Spleen (tissue), 11 donors: Measurements from ENCODE around the gene REG4. TPM values are rescaled to one million over a fixed set of nuclear protein-coding genes. Genes with fewer than 3 reads are reported as not detected.

Experiments used
- DNase-seq: peaks from one replicate; pipeline ENCODE4 v3.0.0-alpha.2; 2020
- H3K27ac ChIP-seq, 8 donors: fragments of 200-600 bp; sonication (generic) in 7 of 8; 1 replicate in 4 of 8; 2 replicates in 4 of 8; pipeline versions ENCODE4 v1.5.0 to v1.8.0; 2016 to 2021; ENCODE audit warnings: inconsistent platforms in 4 of 8, mild to moderate bottlenecking in 4 of 8, moderate library complexity in 1 of 8
- H3K27me3 ChIP-seq, 7 donors: fragments of 200-600 bp; sonication (generic) in 6 of 7; replicated peaks in 1 of 7; 1 replicate in 4 of 7; 2 replicates in 3 of 7; pipeline versions ENCODE4 v1.5.0 to v1.8.0; 2016 to 2021; ENCODE audit warnings: inconsistent platforms in 3 of 7, mild to moderate bottlenecking in 1 of 7
- H3K36me3 ChIP-seq, 6 donors: fragments of 200-600 bp; sonication (generic) in 5 of 6; 1 replicate in 4 of 6; 2 replicates in 2 of 6; pipeline versions ENCODE4 v1.5.0 to v1.8.0; 2016 to 2021; ENCODE audit warnings: inconsistent platforms in 2 of 6
- H3K4me1 ChIP-seq, 6 donors: fragments of 200-600 bp; sonication (generic) in 5 of 6; 1 replicate in 3 of 6; 2 replicates in 3 of 6; pipeline versions ENCODE4 v1.5.0 to v1.8.0; 2016 to 2021; ENCODE audit warnings: inconsistent platforms in 3 of 6
- H3K4me3 ChIP-seq, 8 donors: fragments of 200-600 bp; sonication (generic) in 7 of 8; 1 replicate in 4 of 8; 2 replicates in 4 of 8; pipeline versions ENCODE4 v1.5.0 to v1.8.0; 2016 to 2021; ENCODE audit warnings: inconsistent platforms in 4 of 8, mild to moderate bottlenecking in 4 of 8, moderate library complexity in 2 of 8
- H3K9me3 ChIP-seq, 8 donors: fragments of 200-600 bp; sonication (generic) in 7 of 8; 1 replicate in 4 of 8; 2 replicates in 4 of 8; pipeline versions ENCODE4 v1.5.0 to v1.8.0; 2016 to 2021; ENCODE audit warnings: inconsistent platforms in 4 of 8
- POLR2A ChIP-seq, 3 donors: fragments of 450-650 bp; IDR thresholded peaks; one replicate each; pipeline ENCODE4 v1.5.1; 2017; ENCODE audit warnings: antibody characterized with exemption in 3 of 3, mild to moderate bottlenecking in 1 of 3
- POLR2AphosphoS5 ChIP-seq, 3 donors: sonication (generic); formaldehyde crosslinking; IDR thresholded peaks; one replicate each; pipeline ENCODE4 v1.5.1; 2017; ENCODE audit warnings: antibody characterized with exemption in 3 of 3
- WGBS, 5 donors: extraction: QIAGEN DNeasy Blood & Tissue Kit in 3 of 5; methylation state at CpG; one replicate each; pipeline versions ENCODE4 v1.1.5 to v1.1.7; 2013 to 2018; 5-methylcytosine and 5-hydroxymethylcytosine counted together
- intact Hi-C: fragments of 100-400 bp; cut with DNase I; formaldehyde crosslinking; loops from one replicate; pipeline ENCODE4 v1.15.0; 2023; ENCODE audit warnings: low total_unique reads
- polyA plus RNA-seq, 3 donors: library from polyadenylated mRNA; stranded (reverse); fragments of 200-250 nt; gene quantifications; one replicate each; pipeline ENCODE4 v1.2.1, GENCODE V29; 2013
- total RNA-seq, 7 donors: library from RNA; depleted of rRNA in 3 of 7; stranded (reverse); fragments of >200 nt in 3 of 7; fragmentation: NEBNext Ultra II Directional in 4 of 7; extraction: Animal tissue kit (Norgen Biotek cat#: 25700) in 4 of 7; gene quantifications; one replicate each; pipeline versions ENCODE4 v1.1.0 to v1.2.1, GENCODE V29; 2016 to 2021
- TF ChIP-seq, protein P1 (sequence below), 11 experiments: fragments of 200-600 bp in 7 of 11; fragments of 450-650 bp in 4 of 11; sonication (generic) in 4 of 11; IDR thresholded peaks in 8 of 11; conservative IDR thresholded peaks in 3 of 11; 1 replicate in 7 of 11; 2 replicates in 4 of 11; pipeline versions ENCODE4 v1.4.0 to v1.8.0; 2016 to 2021; ENCODE audit warnings: antibody characterized with exemption in 11 of 11, inconsistent platforms in 4 of 11, mild to moderate bottlenecking in 1 of 11
- donor health status: healthy with polysubstance abuse.
- donor health status: DM: no; HTN: no; CAD: no; lungs with moderate emphysema.
- donor health status: DM: no; HTN: no; CAD: no.
- donor health status: Bipolar disorder and iron deficiency.
- donor health status: healthy.
- donor health status: DM: no; HTN: no; CAD: no.
- donor health status: DM: yes; HTN: yes; CAD: no.

The REG4 gene
- total and polyA plus RNA-seq, 10 donors = 0.24 to 0.40 TPM; not detected in 8

DNA sequence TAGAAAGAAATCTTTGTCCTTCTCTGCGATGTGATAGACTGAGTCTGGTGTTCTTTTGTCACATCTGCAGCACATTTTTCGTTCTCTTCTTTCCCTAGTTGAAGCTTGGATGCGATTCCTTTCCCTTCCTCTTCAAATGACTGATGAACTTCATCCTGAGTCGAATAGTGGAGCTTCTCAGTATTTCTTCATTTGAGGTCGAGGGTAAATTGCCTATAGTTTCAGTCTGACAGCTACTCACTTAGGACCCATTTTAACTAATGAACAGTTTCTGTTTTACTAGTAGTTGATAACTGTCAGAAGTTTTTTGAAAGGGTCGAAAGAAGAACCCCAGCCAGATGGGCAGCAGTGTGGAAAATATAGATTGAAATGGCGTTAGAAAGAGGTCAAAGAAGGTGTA is 4.7 kb upstream of the REG4 start:
- WGBS, 5 donors = 66 to 73% (median 71%) methylated on average over 7 of the region's 7 CpGs
- H3K36me3 ChIP-seq = no peaks in the 10 kb centered on the region
- H3K4me3 ChIP-seq = no peak overlapping the region
- DNase-seq = no peak
- peaks cover 0 to 8% (median 0%) of the 10 kb centered on the region in 7 donors for H3K27me3 ChIP-seq
- TF ChIP-seq, protein P1, sequence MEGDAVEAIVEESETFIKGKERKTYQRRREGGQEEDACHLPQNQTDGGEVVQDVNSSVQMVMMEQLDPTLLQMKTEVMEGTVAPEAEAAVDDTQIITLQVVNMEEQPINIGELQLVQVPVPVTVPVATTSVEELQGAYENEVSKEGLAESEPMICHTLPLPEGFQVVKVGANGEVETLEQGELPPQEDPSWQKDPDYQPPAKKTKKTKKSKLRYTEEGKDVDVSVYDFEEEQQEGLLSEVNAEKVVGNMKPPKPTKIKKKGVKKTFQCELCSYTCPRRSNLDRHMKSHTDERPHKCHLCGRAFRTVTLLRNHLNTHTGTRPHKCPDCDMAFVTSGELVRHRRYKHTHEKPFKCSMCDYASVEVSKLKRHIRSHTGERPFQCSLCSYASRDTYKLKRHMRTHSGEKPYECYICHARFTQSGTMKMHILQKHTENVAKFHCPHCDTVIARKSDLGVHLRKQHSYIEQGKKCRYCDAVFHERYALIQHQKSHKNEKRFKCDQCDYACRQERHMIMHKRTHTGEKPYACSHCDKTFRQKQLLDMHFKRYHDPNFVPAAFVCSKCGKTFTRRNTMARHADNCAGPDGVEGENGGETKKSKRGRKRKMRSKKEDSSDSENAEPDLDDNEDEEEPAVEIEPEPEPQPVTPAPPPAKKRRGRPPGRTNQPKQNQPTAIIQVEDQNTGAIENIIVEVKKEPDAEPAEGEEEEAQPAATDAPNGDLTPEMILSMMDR (IDR thresholded peaks at IDR 0.05 in 8 of 11, conservative IDR thresholded peaks at IDR 0.05 in 3 of 11) = no peak
- TF ChIP-seq POLR2AphosphoS5 (IDR thresholded peaks at IDR 0.05) (no peak), POLR2A (IDR thresholded peaks at IDR 0.05) (no peak)
- H3K27ac ChIP-seq = no peak overlapping the region
- H3K4me1 ChIP-seq = no peaks in the 10 kb centered on the region
- intact Hi-C loops = no loop called here
- H3K9me3 ChIP-seq = no peaks in the 10 kb centered on the region

GRCh38 chr1:119815361-119815760 is 4.1 kb upstream of the REG4 start:
- intact Hi-C loops = no loop called here
- Histone ChIP-seq H3K4me3 (no peak overlapping the region), H3K9me3 (no peaks in the 10 kb centered on the region), H3K27me3 (peaks cover 0 to 8% (median 0%) of the 10 kb centered on the region in 7 donors), H3K27ac (no peak overlapping the region), H3K36me3 (no peaks in the 10 kb centered on the region), H3K4me1 (no peaks in the 10 kb centered on the region)
- TF ChIP-seq, protein P1 (IDR thresholded peaks at IDR 0.05 in 8 of 11, conservative IDR thresholded peaks at IDR 0.05 in 3 of 11) = no peak
- no peak for TF ChIP-seq POLR2A (IDR thresholded peaks at IDR 0.05)
- TF ChIP-seq POLR2AphosphoS5 (IDR thresholded peaks at IDR 0.05) = no peak
- WGBS, 5 donors = 76 to 87% (median 82%) methylated on average over 3 of the region's 3 CpGs
- DNase-seq = no peak

DNA sequence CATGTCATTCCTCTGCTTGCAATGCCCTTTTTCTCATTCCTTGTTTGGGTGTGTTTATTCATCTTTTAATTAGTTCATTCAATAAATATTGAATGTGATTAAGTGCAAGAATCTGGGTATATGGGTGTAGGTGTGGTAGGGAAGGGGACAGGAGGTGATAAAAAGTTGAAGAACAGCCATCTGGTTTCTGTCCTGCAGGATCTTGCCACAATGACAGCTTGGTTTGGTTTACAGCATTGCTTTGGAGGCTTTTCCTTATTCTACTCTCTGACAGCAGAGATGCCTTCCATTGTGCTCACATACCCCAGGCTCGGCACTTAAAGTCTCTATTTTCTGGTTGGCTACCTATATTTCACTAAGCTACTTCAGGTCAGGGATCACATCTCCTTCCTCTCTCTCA is 3.0 kb upstream of the REG4 start:
- intact Hi-C loops = no loop called here
- no peak overlapping the region for H3K27ac ChIP-seq
- peaks cover 0 to 9% (median 0%) of the 10 kb centered on the region in 7 donors for H3K27me3 ChIP-seq
- DNase-seq = no peak
- no peak overlapping the region for H3K4me3 ChIP-seq
- no peak for TF ChIP-seq POLR2A (IDR thresholded peaks at IDR 0.05)
- TF ChIP-seq, protein P1 (IDR thresholded peaks at IDR 0.05 in 8 of 11, conservative IDR thresholded peaks at IDR 0.05 in 3 of 11) = no peak
- TF ChIP-seq POLR2AphosphoS5 (IDR thresholded peaks at IDR 0.05) = no peak
- peaks cover 0 to 1% (median 0%) of the 10 kb centered on the region in 6 donors for H3K4me1 ChIP-seq
- no peaks in the 10 kb centered on the region for H3K36me3 ChIP-seq
- H3K9me3 ChIP-seq = no peaks in the 10 kb centered on the region
- WGBS, 5 donors = 72 to 82% (median 74%) methylated on average over 1 of the region's 1 CpG

DNA sequence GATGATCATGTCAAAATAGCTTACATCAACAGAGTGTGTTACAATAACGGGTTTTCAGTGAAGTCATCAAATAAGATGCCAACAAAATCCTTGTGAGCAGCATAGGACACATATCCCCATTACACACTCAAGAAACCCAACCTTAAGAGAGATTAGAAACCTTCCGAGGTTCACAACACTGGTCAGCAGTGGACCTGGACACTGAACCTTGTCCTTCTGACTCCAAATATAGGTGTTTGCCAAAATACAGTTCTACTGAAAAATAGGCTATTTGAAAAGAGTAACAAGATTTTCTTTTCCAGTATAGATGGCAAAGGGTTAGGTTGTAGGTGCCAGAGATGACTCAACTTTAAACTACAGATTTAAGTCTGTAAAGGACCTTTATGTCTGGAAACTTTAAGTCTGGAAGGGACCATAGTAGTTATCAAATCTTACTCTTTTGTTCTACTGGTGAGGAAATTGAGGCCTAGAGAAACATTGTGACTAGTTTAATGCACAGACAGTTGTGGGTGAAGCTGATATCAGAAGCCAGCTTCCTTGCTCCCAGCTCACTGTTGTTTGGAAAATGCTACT is 811 bp upstream of the REG4 start:
- Histone ChIP-seq H3K9me3 (no peaks in the 10 kb centered on the region), H3K4me1 (peaks cover 0 to 7% (median 2%) of the 10 kb centered on the region in 6 donors), H3K27ac (no peak overlapping the region), H3K4me3 (no peak overlapping the region), H3K36me3 (no peaks in the 10 kb centered on the region), H3K27me3 (peaks cover 0 to 27% (median 0%) of the 10 kb centered on the region in 7 donors)
- no peak for TF ChIP-seq POLR2AphosphoS5 (IDR thresholded peaks at IDR 0.05)
- TF ChIP-seq, protein P1 (IDR thresholded peaks at IDR 0.05 in 8 of 11, conservative IDR thresholded peaks at IDR 0.05 in 3 of 11) = no peak
- TF ChIP-seq POLR2A (IDR thresholded peaks at IDR 0.05) = no peak
- WGBS, 5 donors = 84 to 92% (median 89%) methylated on average over 2 of the region's 2 CpGs
- DNase-seq = no peak
- intact Hi-C loops = no loop called here
